HepG2 (cell line): ENCODE results near the gene SP4. TPM values are rescaled to one million over a fixed set of nuclear protein-coding genes. Genes with fewer than 3 reads are reported as not detected.

Experiments used
- ATAC-seq: fragments of 200-7000 bp; cut with Tn5 transposase; 3 replicates; pipeline ENCODE4 v1.9.1; 2020; ENCODE audit warnings: mild to moderate bottlenecking, moderate library complexity
- BruUV-seq: library from RNA; stranded (reverse); fragments of 400-500 nt; replicated peaks from 2 replicates; lab custom pipeline; 2021; lab: Mats Ljungman, UMichigan
- CTCF ChIA-PET: fragments of 300-600 bp; formaldehyde crosslinking; extraction: SDS; loops from one replicate; lab custom pipeline; 2021; ENCODE audit warnings: low total read pairs, inconsistent platforms, low intra/inter-chr PET ratio; lab: Yijun Ruan, JAX
- POLR2A ChIA-PET: fragments of 350-600 bp; sonication (Branson Sonifier 250); formaldehyde crosslinking; loops from one replicate; lab custom pipeline; 2020; ENCODE audit warnings: antibody characterized with exemption, inconsistent platforms; lab: Yijun Ruan, JAX
- DNase-seq: peaks from one replicate; pipeline ENCODE4 v3.0.0-alpha.2; 2015; ENCODE audit warnings: low spot score
- FAIRE-seq: peaks from 3 replicates; lab custom pipeline; 2011; peaks lifted over from hg19 to GRCh38; lab: Jason Lieb, UNC
- H2AFZ ChIP-seq: one replicate; pipeline ENCODE4 v1.6.1; 2011; ENCODE audit warnings: low read length, inconsistent platforms
- H3K27ac ChIP-seq: fragments of 300-600 bp; 3 replicates; pipeline ENCODE4 v1.8.0; 2011; ENCODE audit warnings: mixed run types, mild to moderate bottlenecking, mixed read lengths, low read length, inconsistent platforms; ENCODE audit not compliant: insufficient read depth; ENCODE audit errors: extremely low read length
- H3K27me3 ChIP-seq, 2 experiments: fragments of 200-600 bp in 1 of 2; 2 replicates in 1 of 2; 3 replicates in 1 of 2; pipeline versions ENCODE4 v1.6.0 to v1.8.0; 2011; ENCODE audit warnings: low read length in 2 of 2, mild to moderate bottlenecking in 2 of 2, moderate library complexity in 2 of 2, inconsistent platforms in 1 of 2; ENCODE audit not compliant: insufficient read depth in 2 of 2, control insufficient read depth in 1 of 2
- H3K36me3 ChIP-seq, 2 experiments: fragments of 200-600 bp in 1 of 2; replicated peaks in 1 of 2; 2 replicates in 1 of 2; 3 replicates in 1 of 2; pipeline versions ENCODE4 v1.5.1 to v1.8.0; 2011; ENCODE audit warnings: low read length in 2 of 2, inconsistent platforms in 1 of 2; ENCODE audit not compliant: insufficient read depth in 2 of 2, control insufficient read depth in 1 of 2
- H3K4me1 ChIP-seq: 2 replicates; pipeline ENCODE4 v1.5.1; 2012; ENCODE audit warnings: low read length, inconsistent platforms; ENCODE audit not compliant: insufficient read depth
- H3K4me2 ChIP-seq: 2 replicates; pipeline ENCODE4 v1.6.0; 2011; ENCODE audit warnings: low read depth, low read length, inconsistent platforms
- H3K4me3 ChIP-seq, 3 experiments: fragments of 200-600 bp in 1 of 3; sonication (generic), shearing (Covaris generic) in 1 of 3; replicated peaks in 1 of 3; 2 replicates each; pipeline ENCODE4 v1.5.1; 2011 to 2016; ENCODE audit warnings: low read length in 3 of 3, inconsistent platforms in 2 of 3, low read depth in 2 of 3, mild to moderate bottlenecking in 2 of 3, control low read depth in 1 of 3, mixed read lengths in 1 of 3; ENCODE audit not compliant: insufficient read depth in 1 of 3
- H3K79me2 ChIP-seq: one replicate; pipeline ENCODE4 v1.6.1; 2011; ENCODE audit warnings: low read length, inconsistent platforms; ENCODE audit not compliant: insufficient read depth
- H3K9ac ChIP-seq: 2 replicates; pipeline ENCODE4 v1.6.0; 2011; ENCODE audit warnings: mild to moderate bottlenecking, low read depth, low read length, inconsistent platforms; ENCODE audit not compliant: insufficient read depth
- H3K9me3 ChIP-seq: 2 replicates; pipeline ENCODE4 v1.5.1; 2012; ENCODE audit warnings: mild to moderate bottlenecking, low read length
- H4K20me1 ChIP-seq: 2 replicates; pipeline ENCODE4 v1.6.0; 2011; ENCODE audit warnings: inconsistent platforms, mild to moderate bottlenecking, low read length, moderate library complexity; ENCODE audit not compliant: insufficient read depth
- CBX5 ChIP-seq: sonication (generic); formaldehyde crosslinking; IDR thresholded peaks from 2 replicates; pipeline ENCODE4 v1.4.0; 2020; ENCODE audit warnings: missing genetic modification reagents, borderline replicate concordance
- GABPA ChIP-seq, 2 experiments: IDR thresholded peaks; 2 replicates each; pipeline ENCODE4 v1.6.1; 2011 to 2016; ENCODE audit warnings: low read depth in 2 of 2, low read length in 1 of 2, missing biosample characterization in 1 of 2, missing genetic modification characterization in 1 of 2
- GFI1 ChIP-seq: sonication (generic); formaldehyde crosslinking; IDR thresholded peaks from 2 replicates; pipeline ENCODE4 v1.5.0; 2020; ENCODE audit warnings: missing genetic modification reagents, mild to moderate bottlenecking, borderline replicate concordance
- HNRNPL ChIP-seq: fragments of 200-400 bp; formaldehyde crosslinking; IDR thresholded peaks from 2 replicates; pipeline ENCODE4 v1.6.1; 2017; ENCODE audit warnings: mild to moderate bottlenecking, low read depth, low read length
- ISX ChIP-seq: sonication (generic); formaldehyde crosslinking; conservative IDR thresholded peaks from 2 replicates; pipeline ENCODE4 v1.5.0; 2020; ENCODE audit warnings: missing genetic modification reagents
- NCOA5 ChIP-seq: sonication (generic); formaldehyde crosslinking; IDR thresholded peaks from 2 replicates; pipeline ENCODE4 v1.4.0; 2020; ENCODE audit warnings: missing genetic modification reagents
- RBFOX2 ChIP-seq: fragments of 200-400 bp; formaldehyde crosslinking; IDR thresholded peaks from 2 replicates; pipeline ENCODE4 v1.6.1; 2017; ENCODE audit warnings: low read depth, mild to moderate bottlenecking, low read length
- TCF7 ChIP-seq: sonication (generic); IDR thresholded peaks from 2 replicates; pipeline ENCODE4 v1.6.1; 2016; ENCODE audit warnings: antibody characterized with exemption, low read depth
- ZIK1 ChIP-seq: sonication (generic); formaldehyde crosslinking; IDR thresholded peaks from 2 replicates; pipeline ENCODE4 v1.5.0; 2020; ENCODE audit warnings: mild to moderate bottlenecking, low read depth, missing genetic modification reagents, borderline replicate concordance
- ZNF432 ChIP-seq: sonication (generic); formaldehyde crosslinking; IDR thresholded peaks from 2 replicates; pipeline ENCODE4 v1.5.0; 2020; ENCODE audit warnings: missing genetic modification reagents, mild to moderate bottlenecking, borderline replicate concordance
- ZNF564 ChIP-seq: sonication (generic); formaldehyde crosslinking; IDR thresholded peaks from 2 replicates; pipeline ENCODE4 v1.8.1; 2023; ENCODE audit warnings: mild to moderate bottlenecking, missing genetic modification reagents
- ZNF570 ChIP-seq: sonication (generic); formaldehyde crosslinking; IDR thresholded peaks from 2 replicates; pipeline ENCODE4 v1.4.0; 2020; ENCODE audit warnings: mild to moderate bottlenecking, missing genetic modification reagents, borderline replicate concordance
- WGBS: methylation state at CpG from one replicate; pipeline ENCODE4 v1.1.6; 2017; ENCODE audit warnings: low lambda C conversion rate; 5-methylcytosine and 5-hydroxymethylcytosine counted together
- in situ Hi-C: cut with HindIII; loops from 2 replicates; pipeline ENCODE4 v1.10.0; 2017; ENCODE audit warnings: low pct_unique_long_range_greater_than_20kb; ENCODE audit not compliant: extremely low pct_ligation_motif_present
- intact Hi-C: fragments of 100-400 bp; cut with micrococcal nuclease; formaldehyde crosslinking; loops from one replicate; pipeline ENCODE4 v1.10.0; 2022; ENCODE audit not compliant: unreplicated experiment
- polyA plus RNA-seq, 8 experiments: library from polyadenylated mRNA; depleted of rRNA in 3 of 8; stranded (reverse) in 7 of 8; unstranded in 1 of 8; fragments of >200 nt; fragmentation: Illumina TruSeq in 4 of 8; extraction: Trizol in 4 of 8; gene quantifications; 2 replicates each; pipeline versions ENCODE4 v1.2.1 to v1.2.3, GENCODE V29; 2011 to 2016; ENCODE audit warnings: low read depth in 4 of 8, missing spikeins in 1 of 8, mixed read lengths in 1 of 8; ENCODE audit not compliant: insufficient read depth in 1 of 8
- total RNA-seq, 5 experiments: library from RNA; depleted of rRNA; stranded (reverse); fragments of >200 nt; fragmentation: Illumina TruSeq; extraction: Trizol; gene quantifications; 2 replicates each; pipeline ENCODE4 v1.2.3, GENCODE V29; 2016; ENCODE audit warnings: low read depth in 1 of 5
- TF ChIP-seq, protein P1 (sequence below): sonication (generic); formaldehyde crosslinking; IDR thresholded peaks from 2 replicates; pipeline ENCODE4 v1.4.0; 2020; ENCODE audit warnings: missing genetic modification reagents, borderline replicate concordance
- TF ChIP-seq, protein P2 (sequence below): sonication (generic); formaldehyde crosslinking; IDR thresholded peaks from 2 replicates; pipeline ENCODE4 v1.4.0; 2020; ENCODE audit warnings: missing genetic modification reagents, mild to moderate bottlenecking, borderline replicate concordance

Gene SP4
- total and polyA plus RNA-seq, 2 of the 13 experiments (the other 11 are each of a cell fraction or from before 2014, with no cell fraction given): 2.7 to 4.8 TPM

DNA sequence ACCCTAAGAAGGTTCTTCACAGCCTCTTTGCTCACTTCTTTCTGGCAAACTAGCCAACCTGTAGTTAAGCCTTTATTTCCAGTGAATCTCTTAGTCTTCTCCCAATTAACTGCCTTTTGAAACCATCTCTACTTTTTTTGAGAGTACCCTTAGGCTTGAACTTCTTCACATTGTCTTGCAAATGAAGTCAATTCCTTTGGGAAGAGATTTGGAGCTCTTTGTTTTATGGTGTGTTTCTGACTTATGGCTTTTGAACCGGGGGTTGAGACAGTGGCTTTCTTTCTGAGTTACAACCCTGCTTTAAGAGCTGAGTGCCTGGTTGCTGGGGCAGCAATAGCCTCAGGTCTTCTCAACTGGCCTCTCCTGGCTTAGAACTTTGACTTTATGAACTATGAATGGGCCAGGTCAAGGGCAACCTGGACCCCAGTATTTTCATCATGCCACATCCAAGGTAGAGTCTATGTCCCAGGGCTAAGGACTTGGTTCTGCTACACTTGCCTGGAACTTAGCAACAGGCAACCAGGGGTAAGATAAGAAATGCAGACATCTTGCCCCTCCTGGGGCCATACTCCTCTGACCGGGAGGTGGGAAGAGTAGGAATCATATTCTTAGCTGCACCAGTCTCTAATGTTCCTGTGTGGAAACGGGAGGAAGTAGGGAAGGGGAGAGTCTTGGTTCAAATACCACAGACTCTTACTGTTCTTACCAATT lies 53.0 kb downstream of the SP4 start (continued):
- TF ChIP-seq, protein P1, sequence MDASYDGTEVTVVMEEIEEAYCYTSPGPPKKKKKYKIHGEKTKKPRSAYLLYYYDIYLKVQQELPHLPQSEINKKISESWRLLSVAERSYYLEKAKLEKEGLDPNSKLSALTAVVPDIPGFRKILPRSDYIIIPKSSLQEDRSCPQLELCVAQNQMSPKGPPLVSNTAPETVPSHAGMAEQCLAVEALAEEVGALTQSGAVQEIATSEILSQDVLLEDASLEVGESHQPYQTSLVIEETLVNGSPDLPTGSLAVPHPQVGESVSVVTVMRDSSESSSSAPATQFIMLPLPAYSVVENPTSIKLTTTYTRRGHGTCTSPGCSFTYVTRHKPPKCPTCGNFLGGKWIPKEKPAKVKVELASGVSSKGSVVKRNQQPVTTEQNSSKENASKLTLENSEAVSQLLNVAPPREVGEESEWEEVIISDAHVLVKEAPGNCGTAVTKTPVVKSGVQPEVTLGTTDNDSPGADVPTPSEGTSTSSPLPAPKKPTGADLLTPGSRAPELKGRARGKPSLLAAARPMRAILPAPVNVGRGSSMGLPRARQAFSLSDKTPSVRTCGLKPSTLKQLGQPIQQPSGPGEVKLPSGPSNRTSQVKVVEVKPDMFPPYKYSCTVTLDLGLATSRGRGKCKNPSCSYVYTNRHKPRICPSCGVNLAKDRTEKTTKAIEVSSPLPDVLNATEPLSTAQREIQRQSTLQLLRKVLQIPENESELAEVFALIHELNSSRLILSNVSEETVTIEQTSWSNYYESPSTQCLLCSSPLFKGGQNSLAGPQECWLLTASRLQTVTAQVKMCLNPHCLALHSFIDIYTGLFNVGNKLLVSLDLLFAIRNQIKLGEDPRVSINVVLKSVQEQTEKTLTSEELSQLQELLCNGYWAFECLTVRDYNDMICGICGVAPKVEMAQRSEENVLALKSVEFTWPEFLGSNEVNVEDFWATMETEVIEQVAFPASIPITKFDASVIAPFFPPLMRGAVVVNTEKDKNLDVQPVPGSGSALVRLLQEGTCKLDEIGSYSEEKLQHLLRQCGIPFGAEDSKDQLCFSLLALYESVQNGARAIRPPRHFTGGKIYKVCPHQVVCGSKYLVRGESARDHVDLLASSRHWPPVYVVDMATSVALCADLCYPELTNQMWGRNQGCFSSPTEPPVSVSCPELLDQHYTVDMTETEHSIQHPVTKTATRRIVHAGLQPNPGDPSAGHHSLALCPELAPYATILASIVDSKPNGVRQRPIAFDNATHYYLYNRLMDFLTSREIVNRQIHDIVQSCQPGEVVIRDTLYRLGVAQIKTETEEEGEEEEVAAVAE (CRISPR knock-in tag): no peak
- TF ChIP-seq NCOA5 (CRISPR knock-in tag): no peak

DNA sequence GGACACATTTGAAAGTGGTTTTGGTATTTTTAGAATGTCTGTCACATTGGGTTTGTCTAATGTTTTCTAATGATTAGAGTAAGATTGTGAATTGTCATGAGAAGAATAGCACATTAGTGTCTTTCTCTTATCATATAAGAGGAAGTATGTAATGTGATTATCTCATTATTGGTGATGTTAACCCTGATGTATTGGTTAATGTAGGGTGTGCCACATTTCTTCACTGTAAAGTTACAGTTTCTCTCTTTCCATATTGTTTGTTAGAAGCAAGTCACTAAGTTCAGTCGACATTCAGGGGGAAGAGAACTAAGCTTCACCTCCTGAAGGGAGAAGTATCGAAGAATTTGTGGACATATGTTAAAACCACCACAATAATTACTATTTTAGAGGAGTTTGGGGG lies 58.6 kb downstream of the SP4 start:
- Histone ChIP-seq H3K27me3 (no peaks in the 10 kb centered on the region), H3K36me3 (0 out of 5 replicates have a peak, but pooled peaks cover 0 to 13% of the 10 kb centered on the region in 2 experiments), H4K20me1 (no peaks in the 10 kb centered on the region), H3K9ac (no peak overlapping the region), H3K79me2 (no peaks in the 10 kb centered on the region), H2AFZ (no peak overlapping the region), H3K9me3 (no peaks in the 10 kb centered on the region), H3K27ac (no peak overlapping the region), H3K4me1 (0 out of 2 replicates have a peak, but pooled peaks cover 7% of the 10 kb centered on the region), H3K4me2 (no peak overlapping the region), H3K4me3 (no peak overlapping the region)
- TF ChIP-seq ZNF564 (no peak), GFI1 (no peak), ZNF432 (CRISPR knock-in tag) (no peak), HNRNPL (no peak), ISX (CRISPR knock-in tag) (no peak), CBX5 (no peak), GABPA (IDR thresholded peaks at IDR 0.05; ENCODE audit: low read depth, low read length) (no peak), GABPA (CRISPR knock-in tag; IDR thresholded peaks at IDR 0.05; ENCODE audit: low read depth) (no peak), ZIK1 (CRISPR knock-in tag) (no peak), RBFOX2 (no peak), ZNF570 (CRISPR knock-in tag) (no peak), TCF7 (no peak)
- TF ChIP-seq, protein P2, sequence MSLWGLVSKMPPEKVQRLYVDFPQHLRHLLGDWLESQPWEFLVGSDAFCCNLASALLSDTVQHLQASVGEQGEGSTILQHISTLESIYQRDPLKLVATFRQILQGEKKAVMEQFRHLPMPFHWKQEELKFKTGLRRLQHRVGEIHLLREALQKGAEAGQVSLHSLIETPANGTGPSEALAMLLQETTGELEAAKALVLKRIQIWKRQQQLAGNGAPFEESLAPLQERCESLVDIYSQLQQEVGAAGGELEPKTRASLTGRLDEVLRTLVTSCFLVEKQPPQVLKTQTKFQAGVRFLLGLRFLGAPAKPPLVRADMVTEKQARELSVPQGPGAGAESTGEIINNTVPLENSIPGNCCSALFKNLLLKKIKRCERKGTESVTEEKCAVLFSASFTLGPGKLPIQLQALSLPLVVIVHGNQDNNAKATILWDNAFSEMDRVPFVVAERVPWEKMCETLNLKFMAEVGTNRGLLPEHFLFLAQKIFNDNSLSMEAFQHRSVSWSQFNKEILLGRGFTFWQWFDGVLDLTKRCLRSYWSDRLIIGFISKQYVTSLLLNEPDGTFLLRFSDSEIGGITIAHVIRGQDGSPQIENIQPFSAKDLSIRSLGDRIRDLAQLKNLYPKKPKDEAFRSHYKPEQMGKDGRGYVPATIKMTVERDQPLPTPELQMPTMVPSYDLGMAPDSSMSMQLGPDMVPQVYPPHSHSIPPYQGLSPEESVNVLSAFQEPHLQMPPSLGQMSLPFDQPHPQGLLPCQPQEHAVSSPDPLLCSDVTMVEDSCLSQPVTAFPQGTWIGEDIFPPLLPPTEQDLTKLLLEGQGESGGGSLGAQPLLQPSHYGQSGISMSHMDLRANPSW (CRISPR knock-in tag): no peak
- 62% methylated on average over 2 of the region's 2 CpGs for WGBS
- no TSS peak for BruUV-seq
- DNase-seq (no peak), FAIRE-seq (no peak), ATAC-seq (no peak)
- ChIA-PET POLR2A (no interaction called here), CTCF (no interaction called here)
- in situ Hi-C loops: no loop called here
- intact Hi-C loops: no loop called here
